ENCODE results near the gene VPS25. TPM values are rescaled to one million over a fixed set of nuclear protein-coding genes. Genes with fewer than 3 reads are reported as not detected.
"Not testable (repeated sequence)": the region's sequence is repeated elsewhere in the genome, so short reads cannot be mapped to it uniquely, and the experiment has no call there.

The VPS25 gene
- total RNA-seq, 1 experiment from 2014 or later, result 106 TPM

GRCh38 chr17:42768006-42768405 is 5.2 kb upstream of the VPS25 start:
- not testable (repeated sequence) for DNase-seq (ENCODE audit: low read depth)

GRCh38 chr17:42769964-42770363 is 3.3 kb upstream of the VPS25 start:
- not testable (repeated sequence) for DNase-seq (ENCODE audit: low read depth)

GRCh38 chr17:42772945-42773289 is 332 bp upstream of the VPS25 start:
- no peak for DNase-seq (ENCODE audit: low read depth)

GRCh38 chr17:42774066-42774745 is 957 bp downstream of the VPS25 start:
- DNase-seq (ENCODE audit: low read depth), result peak; percentile 55

- peak; percentile 64 for DNase-seq (ENCODE audit: low read depth)
Measured at GRCh38 chr17:42775534-42776098, 2.4 kb downstream of the VPS25 start.

- no peak for DNase-seq (ENCODE audit: low read depth)
Measured at GRCh38 chr17:42778570-42778969, 5.3 kb downstream of the VPS25 start.

- no peak for DNase-seq (ENCODE audit: low read depth)
Measured at GRCh38 chr17:42779304-42779935, 6.2 kb downstream of the VPS25 start.

- DNase-seq (ENCODE audit: low read depth), result peak; percentile 75
Measured at GRCh38 chr17:42779936-42780850, 6.9 kb downstream of the VPS25 start, which contains the start of gene WNK4. TSS of gene WNK4 (plus strand) at chr17:42780610. CDS start at chr17:42780699, 89 bp downstream.

- DNase-seq (ENCODE audit: low read depth), result no peak
Measured at GRCh38 chr17:42780851-42781638, 7.8 kb downstream of the VPS25 start.

- no peak for DNase-seq (ENCODE audit: low read depth)
Measured at GRCh38 chr17:42781639-42782165, 8.5 kb downstream of the VPS25 start.

GRCh38 chr17:42782166-42783061 is 9.2 kb downstream of the VPS25 start:
- DNase-seq (ENCODE audit: low read depth), result peak; percentile 9

GRCh38 chr17:42783062-42783790 is 10.0 kb downstream of the VPS25 start:
- DNase-seq (ENCODE audit: low read depth), result peak; percentile 47

GRCh38 chr17:42783791-42784138 is 10.5 kb downstream of the VPS25 start:
- no peak for DNase-seq (ENCODE audit: low read depth)

GRCh38 chr17:42784409-42784808 is 11.2 kb downstream of the VPS25 start:
- DNase-seq (ENCODE audit: low read depth), result no peak

- no peak for DNase-seq (ENCODE audit: low read depth)
Measured at GRCh38 chr17:42784811-42785592, 11.8 kb downstream of the VPS25 start.

- DNase-seq (ENCODE audit: low read depth), result no peak
Measured at GRCh38 chr17:42787266-42787665, 14.0 kb downstream of the VPS25 start.

GRCh38 chr17:42791948-42792347 is 18.7 kb downstream of the VPS25 start:
- DNase-seq (ENCODE audit: low read depth), result no peak

- DNase-seq (ENCODE audit: low read depth), result no peak
Measured at GRCh38 chr17:42792545-42792944, 19.3 kb downstream of the VPS25 start.

- DNase-seq (ENCODE audit: low read depth), result no peak
Measured at GRCh38 chr17:42795061-42795460, 21.8 kb downstream of the VPS25 start.
